H1 (cell line): Measurements from ENCODE around the gene ZNF747. TPM values are rescaled to one million over a fixed set of nuclear protein-coding genes. Genes with fewer than 3 reads are reported as not detected.
A peak's percentile ranks its signal among the peaks of the same experiment; 100 is the strongest.

Experiments
- CTCF ChIA-PET: fragments of 300-600 bp; sonication (Branson Sonifier 250); formaldehyde crosslinking; loops from one replicate; lab custom pipeline; 2021; ENCODE audit not compliant: partially characterized antibody; lab: Charles Lee
- POLR2A ChIA-PET: fragments of 300-600 bp; sonication (Branson Sonifier 250); formaldehyde crosslinking; loops from one replicate; lab custom pipeline; 2021; ENCODE audit warnings: inconsistent platforms; ENCODE audit not compliant: partially characterized antibody; lab: Charles Lee
- DNase-seq, 2 experiments: peaks; one replicate each; pipeline versions ENCODE4 v3.0.0 to v3.0.0-alpha.2; 2010 to 2022; ENCODE audit warnings: low spot score in 2 of 2, low read depth in 1 of 2, mixed read lengths in 1 of 2
- FAIRE-seq: peaks from 2 replicates; lab custom pipeline; 2011; peaks lifted over from hg19 to GRCh38; lab: Jason Lieb, UNC
- H2AFZ ChIP-seq: 2 replicates; pipeline ENCODE4 v1.8.1; 2012; ENCODE audit warnings: low read length, inconsistent platforms
- H2AK5ac ChIP-seq: 2 replicates; pipeline ENCODE4 v1.6.1; 2013; ENCODE audit warnings: low read depth, low read length
- H2BK120ac ChIP-seq: replicated peaks from 2 replicates; pipeline ENCODE3; 2013; ENCODE audit warnings: low read depth, low read length, inconsistent platforms
- H2BK12ac ChIP-seq: 2 replicates; pipeline ENCODE4 v1.6.1; 2013; ENCODE audit warnings: low read depth, low read length
- H2BK15ac ChIP-seq: 2 replicates; pipeline ENCODE4 v1.6.1; 2013; ENCODE audit warnings: low read length
- H2BK20ac ChIP-seq: 2 replicates; pipeline ENCODE4 v1.6.1; 2013; ENCODE audit warnings: low read length
- H2BK5ac ChIP-seq: 2 replicates; pipeline ENCODE4 v1.6.1; 2013; ENCODE audit warnings: low read depth, low read length
- H3K14ac ChIP-seq: 2 replicates; pipeline ENCODE4 v1.6.1; 2013; ENCODE audit warnings: inconsistent platforms; ENCODE audit not compliant: insufficient read length
- H3K18ac ChIP-seq: 2 replicates; pipeline ENCODE4 v1.6.1; 2013; ENCODE audit warnings: low read length; ENCODE audit errors: extremely low read depth
- H3K23ac ChIP-seq: 2 replicates; pipeline ENCODE4 v1.6.1; 2013; ENCODE audit warnings: inconsistent platforms; ENCODE audit not compliant: insufficient read length
- H3K23me2 ChIP-seq: 2 replicates; pipeline ENCODE4 v1.6.1; 2013; ENCODE audit warnings: low read depth, low read length
- H3K27ac ChIP-seq: 2 replicates; pipeline ENCODE4 v1.6.1; 2011; ENCODE audit warnings: low read depth, low read length, inconsistent platforms
- H3K27me3 ChIP-seq, 4 experiments: replicated peaks in 1 of 4; 1 replicate in 1 of 4; 2 replicates in 3 of 4; pipeline versions ENCODE4 v1.6.1 to v1.8.1; 2011 to 2013; ENCODE audit warnings: low read length in 3 of 4, mild to moderate bottlenecking in 3 of 4, inconsistent platforms in 2 of 4, mixed read lengths in 2 of 4, moderate library complexity in 1 of 4; ENCODE audit not compliant: control insufficient read depth in 3 of 4, insufficient read depth in 3 of 4; ENCODE audit errors: extremely low read depth in 1 of 4
- H3K36me3 ChIP-seq, 4 experiments: 2 replicates each; pipeline versions ENCODE4 v1.6.1 to v1.8.1; 2011 to 2013; ENCODE audit warnings: mild to moderate bottlenecking in 4 of 4, low read length in 3 of 4, moderate library complexity in 2 of 4, control low read depth in 1 of 4, inconsistent platforms in 1 of 4; ENCODE audit not compliant: insufficient read depth in 4 of 4, control insufficient read depth in 2 of 4
- H3K4ac ChIP-seq: replicated peaks from 2 replicates; pipeline ENCODE3; 2013; ENCODE audit warnings: low read length, low read depth, mixed read lengths, inconsistent platforms; ENCODE audit not compliant: insufficient read length
- H3K4me1 ChIP-seq, 4 experiments: replicated peaks in 1 of 4; 1 replicate in 1 of 4; 2 replicates in 3 of 4; pipeline versions ENCODE4 v1.6.1 to v1.8.1; 2011 to 2013; ENCODE audit warnings: low read length in 3 of 4, inconsistent platforms in 2 of 4, mixed read lengths in 1 of 4; ENCODE audit not compliant: insufficient read depth in 4 of 4, control insufficient read depth in 3 of 4
- H3K4me2 ChIP-seq, 2 experiments: 2 replicates each; pipeline versions ENCODE4 v1.6.1 to v1.8.1; 2011 to 2013; ENCODE audit warnings: low read depth in 2 of 2, low read length in 2 of 2, control low read depth in 1 of 2, inconsistent platforms in 1 of 2, mild to moderate bottlenecking in 1 of 2; ENCODE audit not compliant: insufficient read depth in 1 of 2
- H3K4me3 ChIP-seq, 4 experiments: fragments of 200-600, 300-600 bp in 1 of 4; sonication (generic), shearing (Covaris generic), sonication (Bioruptor Twin) in 1 of 4; 2 replicates each; pipeline versions ENCODE4 v1.5.1 to v1.8.1; 2011 to 2016; ENCODE audit warnings: low read length in 4 of 4, low read depth in 3 of 4, control low read depth in 2 of 4, inconsistent platforms in 2 of 4, mild to moderate bottlenecking in 2 of 4, mixed read lengths in 1 of 4, moderate library complexity in 1 of 4; ENCODE audit not compliant: insufficient read depth in 2 of 4; ENCODE audit errors: extremely low read depth in 1 of 4
- H3K56ac ChIP-seq: replicated peaks from 2 replicates; pipeline ENCODE3; 2013; ENCODE audit warnings: low read depth, mild to moderate bottlenecking, mixed read lengths, low read length, inconsistent platforms; ENCODE audit not compliant: insufficient read length
- H3K79me1 ChIP-seq: 2 replicates; pipeline ENCODE4 v1.6.1; 2013; ENCODE audit warnings: low read depth, low read length, control low read depth
- H3K79me2 ChIP-seq, 2 experiments: 2 replicates each; pipeline versions ENCODE4 v1.6.1 to v1.8.1; 2012 to 2013; ENCODE audit warnings: low read length in 2 of 2, mild to moderate bottlenecking in 2 of 2, inconsistent platforms in 1 of 2; ENCODE audit not compliant: insufficient read depth in 2 of 2, control insufficient read depth in 1 of 2
- H3K9ac ChIP-seq, 4 experiments: replicated peaks in 1 of 4; 1 replicate in 1 of 4; 2 replicates in 3 of 4; pipeline versions ENCODE4 v1.6.1 to v1.8.1; 2011 to 2013; ENCODE audit warnings: low read depth in 3 of 4, low read length in 3 of 4, control low read depth in 2 of 4, mild to moderate bottlenecking in 2 of 4, moderate library complexity in 2 of 4, inconsistent platforms in 1 of 4; ENCODE audit errors: extremely low read depth in 1 of 4
- H3K9me3 ChIP-seq, 2 experiments: 2 replicates each; pipeline versions ENCODE4 v1.6.1 to v1.8.1; 2012 to 2013; ENCODE audit warnings: mild to moderate bottlenecking in 2 of 2, moderate library complexity in 2 of 2, control low read depth in 1 of 2, inconsistent platforms in 1 of 2, low read depth in 1 of 2, low read length in 1 of 2, mixed read lengths in 1 of 2; ENCODE audit not compliant: insufficient read depth in 2 of 2
- H4K20me1 ChIP-seq, 2 experiments: replicated peaks in 1 of 2; 2 replicates each; pipeline versions ENCODE3 to v1.8.1; 2011 to 2013; ENCODE audit warnings: inconsistent platforms in 2 of 2, low read length in 2 of 2, mild to moderate bottlenecking in 1 of 2; ENCODE audit not compliant: insufficient read depth in 2 of 2, control insufficient read depth in 1 of 2
- H4K5ac ChIP-seq: 2 replicates; pipeline ENCODE4 v1.6.1; 2013; ENCODE audit warnings: low read length, low read depth, mixed read lengths, inconsistent platforms; ENCODE audit not compliant: insufficient read length
- H4K8ac ChIP-seq: 2 replicates; pipeline ENCODE4 v1.8.0; 2013; ENCODE audit warnings: mild to moderate bottlenecking, moderate library complexity, low read length, inconsistent platforms; ENCODE audit not compliant: insufficient read depth; ENCODE audit errors: extremely low read depth
- H4K91ac ChIP-seq: replicated peaks from 2 replicates; pipeline ENCODE3; 2013; ENCODE audit warnings: low read length, mixed read lengths, inconsistent platforms; ENCODE audit not compliant: insufficient read length
- CBX5 ChIP-seq: fragments of 300-800, 300-1000 bp; sonication (generic); IDR thresholded peaks from 2 replicates; pipeline ENCODE4 v1.7.1; 2016; ENCODE audit warnings: antibody characterized with exemption, low read length, low read depth
- GTF2F1 ChIP-seq: IDR thresholded peaks from 2 replicates; pipeline ENCODE4 v1.6.1; 2012; ENCODE audit warnings: low read depth, low read length, improper control_type of control experiment, borderline replicate concordance
- HDAC6 ChIP-seq: IDR thresholded peaks from one replicate; pipeline ENCODE4 v1.7.1; 2012; ENCODE audit warnings: low read depth, mild to moderate bottlenecking, inconsistent platforms, low read length, moderate library complexity
- PHF8 ChIP-seq: fragments of 200-600 bp; sonication (generic); conservative IDR thresholded peaks from 2 replicates; pipeline ENCODE4 v1.7.1; 2012; ENCODE audit warnings: low read depth, mild to moderate bottlenecking, inconsistent platforms, low read length, moderate library complexity
- RAD21 ChIP-seq, 2 experiments: IDR thresholded peaks in 1 of 2; conservative IDR thresholded peaks in 1 of 2; 2 replicates each; pipeline ENCODE4 v1.6.1; 2011; ENCODE audit warnings: low read depth in 2 of 2, low read length in 2 of 2, improper control_type of control experiment in 1 of 2, inconsistent platforms in 1 of 2, mild to moderate bottlenecking in 1 of 2, moderate library complexity in 1 of 2
- RBBP5 ChIP-seq: IDR thresholded peaks from 2 replicates; pipeline ENCODE4 v1.7.1; 2012; ENCODE audit warnings: low read depth, mild to moderate bottlenecking, inconsistent platforms, low read length, moderate library complexity, borderline replicate concordance
- SIRT6 ChIP-seq: IDR thresholded peaks from one replicate; pipeline ENCODE4 v1.7.1; 2012; ENCODE audit warnings: low read length, inconsistent platforms
- whole genome bisulfite sequencing, 2 experiments: shearing (Covaris generic) in 1 of 2; methylation state at CpG; one replicate each; pipeline versions ENCODE4 v1.1.6 to v1.1.7; 2013 to 2015; ENCODE audit warnings: low lambda C conversion rate in 2 of 2, mixed read lengths in 2 of 2, inconsistent platforms in 1 of 2, low coverage in 1 of 2, missing lambda C conversion rate in 1 of 2; ENCODE audit not compliant: insufficient replicate concordance in 2 of 2, insufficient coverage in 1 of 2, insufficient read length in 1 of 2; ENCODE audit errors: extremely low coverage in 1 of 2, missing lambda C conversion rate in 1 of 2; 5-methylcytosine and 5-hydroxymethylcytosine counted together
- polyA plus RNA-seq, 7 experiments: library from polyadenylated mRNA; depleted of rRNA in 3 of 7; stranded (reverse) in 5 of 7; unstranded in 2 of 7; fragments of >200 nt in 5 of 7; fragments of 200-250 nt in 2 of 7; gene quantifications; 1 replicate in 5 of 7; 2 replicates in 1 of 7; 4 replicates in 1 of 7; pipeline versions ENCODE4 v1.2.1 to v1.2.3, GENCODE V29; 2011 to 2013; ENCODE audit warnings: missing spikeins in 2 of 7, mixed read lengths in 2 of 7
- total RNA-seq: library from RNA; stranded (reverse); fragmentation: NEBNext Ultra II Directional; extraction: Animal tissue kit (Norgen Biotek cat#: 25700); gene quantifications from 2 replicates; pipeline ENCODE4 v1.2.1, GENCODE V29; 2021
- TF ChIP-seq, protein P1 (sequence below): IDR thresholded peaks from 2 replicates; pipeline ENCODE4 v1.6.1; 2012; ENCODE audit warnings: inconsistent platforms
- TF ChIP-seq, protein P2 (sequence below): IDR thresholded peaks from 2 replicates; pipeline ENCODE4 v1.6.1; 2011; ENCODE audit warnings: low read depth, mild to moderate bottlenecking, low read length; ENCODE audit not compliant: insufficient read depth

ZNF747 gene
- total and polyA plus RNA-seq, 2 of the 8 experiments (the other 6 are each of a cell fraction or from before 2014, with no cell fraction given), result 9.9 to 10.3 TPM

DNA sequence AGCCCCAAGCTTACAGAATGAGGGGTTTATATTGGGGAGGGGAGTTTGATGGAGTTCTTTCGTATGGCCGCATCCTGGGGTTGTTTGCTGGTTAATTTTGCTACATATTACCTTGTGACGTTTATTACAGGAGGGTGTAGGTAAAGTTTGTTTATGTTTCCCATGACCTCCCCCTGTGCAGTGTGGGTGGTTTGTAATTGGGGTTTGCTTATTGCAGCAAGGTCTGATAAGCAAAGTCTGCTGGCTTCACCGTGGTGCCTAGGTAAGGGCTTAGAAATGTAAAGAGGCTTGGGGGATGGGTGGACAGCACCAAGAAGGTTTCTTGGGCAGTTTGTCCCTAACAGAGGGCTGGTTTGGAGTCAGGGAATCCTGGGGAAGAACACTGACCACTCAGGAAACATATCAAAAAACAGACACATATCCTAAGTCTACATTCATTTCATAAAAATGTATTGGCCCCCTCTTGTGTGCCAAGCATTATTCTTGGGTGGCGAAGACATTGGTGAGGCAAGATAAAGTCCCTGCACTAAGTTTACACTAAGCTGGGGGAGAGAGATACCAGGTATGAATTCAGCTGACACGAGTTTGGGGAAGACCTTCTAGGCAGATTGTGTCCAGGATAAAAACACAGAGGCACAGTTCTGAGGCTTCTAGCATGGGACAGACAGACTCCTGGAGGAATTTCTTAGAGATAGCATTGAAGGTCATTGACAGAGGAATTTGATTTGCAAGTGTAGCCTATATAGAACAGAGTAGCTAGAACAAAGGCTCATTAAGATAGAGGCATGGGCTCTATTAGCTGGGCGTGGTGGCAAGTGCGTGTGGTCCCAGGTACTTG lies 14.0 kb upstream of the ZNF747 start:
- FAIRE-seq, result no peak
- no peaks in the 10 kb centered on the region for H3K79me1 ChIP-seq

More for the DNA sequence above, 14.0 kb upstream of the ZNF747 start:
- Histone ChIP-seq H3K9ac (no peak overlapping the region), H2BK15ac (no peak overlapping the region), H4K5ac (no peak overlapping the region), H3K4me3 (no peak overlapping the region), H3K27me3 (no peaks in the 10 kb centered on the region), H2BK12ac (no peak overlapping the region), H2AFZ (no peak overlapping the region), H2BK120ac (no peak overlapping the region), H3K4ac (no peak overlapping the region), H3K14ac (no peak overlapping the region), H3K36me3 (no peaks in the 10 kb centered on the region; a peak in 1 of 8 replicates), H3K79me2 (no peaks in the 10 kb centered on the region), H3K56ac (no peak overlapping the region), H4K20me1 (no peaks in the 10 kb centered on the region), H3K23ac (no peak overlapping the region), H2BK20ac (no peak overlapping the region), H3K9me3 (no peaks in the 10 kb centered on the region), H3K23me2 (no peaks in the 10 kb centered on the region; the same call in 1 of the 2 replicates), H4K8ac (no peak overlapping the region), H3K27ac (no peak overlapping the region), H2BK5ac (peak overlapping the region; percentile 24; the same call in 1 of the 2 replicates), H4K91ac (no peak overlapping the region), H2AK5ac (no peak overlapping the region), H3K4me2 (peak overlapping the region; percentile 48 to 53), H3K18ac (no peak overlapping the region; the same call in 1 of the 2 replicates), H3K4me1 (peaks cover 5 to 11% (median 6%) of the 10 kb centered on the region in 4 experiments)
- 70% methylated on average over 8 of the region's 8 CpGs; no CpG with 5 or more reads in 1 of the 2 experiments for WGBS, 2 experiments
- CTCF ChIA-PET, result interaction anchor here (1.1 to 2.8 kb wide), 2 partner anchors 14 to 99 kb away, joined by 5 to 25 read pairs; partner anchors contain the start of gene ZNF747
- DNase-seq, result no peak
- POLR2A ChIA-PET, result interaction anchor here (0.5 to 6.7 kb wide), 3 partner anchors 13 to 39 kb away, joined by 3 to 40 read pairs (median 6); partner anchors contain the start of gene ZNF747
- TF ChIP-seq PHF8, result no peak
- TF ChIP-seq HDAC6, result no peak
- TF ChIP-seq SIRT6, result no peak
- TF ChIP-seq, protein P1, sequence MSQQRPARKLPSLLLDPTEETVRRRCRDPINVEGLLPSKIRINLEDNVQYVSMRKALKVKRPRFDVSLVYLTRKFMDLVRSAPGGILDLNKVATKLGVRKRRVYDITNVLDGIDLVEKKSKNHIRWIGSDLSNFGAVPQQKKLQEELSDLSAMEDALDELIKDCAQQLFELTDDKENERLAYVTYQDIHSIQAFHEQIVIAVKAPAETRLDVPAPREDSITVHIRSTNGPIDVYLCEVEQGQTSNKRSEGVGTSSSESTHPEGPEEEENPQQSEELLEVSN, result no peak
- no peak for TF ChIP-seq RBBP5
- TF ChIP-seq, protein P2, sequence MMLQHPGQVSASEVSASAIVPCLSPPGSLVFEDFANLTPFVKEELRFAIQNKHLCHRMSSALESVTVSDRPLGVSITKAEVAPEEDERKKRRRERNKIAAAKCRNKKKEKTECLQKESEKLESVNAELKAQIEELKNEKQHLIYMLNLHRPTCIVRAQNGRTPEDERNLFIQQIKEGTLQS, result no peak
- no peak for TF ChIP-seq GTF2F1
- no peak for TF ChIP-seq RAD21 (IDR thresholded peaks at IDR 0.05 in 1 of 2, conservative IDR thresholded peaks at IDR 0.05 in 1 of 2; ENCODE audit: low read depth in 2 of 2, low read length in 2 of 2)
- TF ChIP-seq CBX5, result no peak
